Measurements from ENCODE around the gene VAMP8.
"Not testable (repeated sequence)": the region's sequence is repeated elsewhere in the genome, so short reads cannot be mapped to it uniquely, and the experiment has no call there.

Gene VAMP8

DNA sequence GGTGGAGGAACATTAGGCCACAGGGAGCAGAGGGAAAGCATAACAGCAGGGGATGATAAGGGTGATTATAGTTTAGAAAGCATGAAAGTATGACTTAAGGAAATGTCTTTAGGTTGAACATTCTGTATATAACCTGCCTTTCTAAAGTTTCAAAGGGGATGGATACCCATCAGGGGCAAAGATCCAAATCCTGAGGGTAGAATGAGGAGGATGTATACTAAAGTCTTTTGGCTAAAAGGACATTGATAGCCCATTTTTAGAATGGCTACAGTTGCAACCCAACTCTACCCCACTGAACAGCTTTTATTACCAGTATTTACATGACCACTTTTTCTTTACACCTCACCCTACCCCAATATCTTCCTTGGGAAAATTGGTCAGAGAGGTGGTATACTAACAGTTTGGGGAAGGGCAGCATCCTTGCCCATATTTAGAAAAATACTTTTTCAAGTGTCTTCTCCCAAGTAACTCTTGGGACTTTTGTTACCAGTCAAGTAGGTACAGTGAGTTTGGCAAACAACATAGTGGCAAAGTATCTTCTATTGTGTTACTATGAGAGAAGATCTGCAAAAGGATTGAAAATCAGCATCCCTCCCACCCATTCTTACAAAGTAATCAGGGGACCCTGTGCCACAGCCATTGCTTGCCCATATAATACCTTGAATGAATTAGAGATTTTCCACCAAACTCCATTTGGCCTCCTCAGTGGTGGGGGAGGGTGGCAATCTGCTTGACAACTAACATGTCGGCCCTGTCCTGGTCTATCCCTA lies 30.1 kb upstream of the VAMP8 start:
- no peak for DNase-seq (ENCODE audit: low spot score)

DNA sequence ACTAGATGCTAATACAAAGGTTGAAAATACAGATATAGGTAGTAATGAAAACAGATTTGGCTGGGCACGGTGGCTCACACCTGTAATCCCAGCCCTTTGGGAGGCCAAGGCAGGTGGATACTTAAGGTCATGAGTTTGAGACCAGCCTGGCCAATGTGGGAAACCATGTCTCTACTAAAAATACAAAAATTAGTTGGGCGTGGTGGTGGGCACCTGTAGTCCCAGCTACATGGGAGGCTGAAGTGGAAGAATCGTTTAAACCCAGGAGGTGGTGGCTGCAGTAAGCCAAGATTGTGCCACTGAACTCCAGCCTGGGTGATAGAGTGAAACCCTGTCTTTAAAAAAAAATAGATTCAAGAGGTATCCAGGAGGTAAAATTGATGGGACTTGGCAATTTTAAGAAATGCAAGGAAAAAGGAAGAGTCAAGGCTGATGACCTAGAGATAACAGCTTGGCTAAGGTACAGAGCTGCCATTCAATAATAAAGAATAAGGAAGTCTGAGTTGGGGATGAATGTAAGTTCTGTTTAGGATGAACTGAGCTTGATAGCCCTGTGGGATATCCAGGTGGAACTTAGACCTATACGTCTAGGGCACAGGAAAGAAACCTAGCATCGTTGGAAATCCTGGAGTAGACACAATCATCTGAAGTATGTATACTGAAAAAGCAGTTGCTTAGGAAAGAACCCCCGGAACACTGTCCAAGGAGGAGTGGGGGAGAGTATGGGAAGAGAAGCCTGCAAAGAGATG lies 29.4 kb upstream of the VAMP8 start:
- DNase-seq (ENCODE audit: low spot score), result no peak

DNA sequence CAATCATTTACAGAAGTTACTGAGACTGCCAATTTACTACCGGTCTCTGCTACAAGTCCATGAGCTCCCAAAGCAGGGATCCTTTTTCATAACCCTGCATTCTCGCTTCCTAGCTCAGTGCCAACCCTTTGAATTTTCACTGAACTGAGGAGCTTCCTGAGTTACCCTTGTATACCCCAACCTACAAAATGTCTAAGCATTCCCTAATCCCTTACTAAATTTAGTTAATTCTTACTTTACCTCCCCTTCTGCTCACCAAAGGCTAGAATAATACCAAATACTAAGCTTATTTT lies 28.8 kb upstream of the VAMP8 start:
- no peak for DNase-seq (ENCODE audit: low spot score)

DNA sequence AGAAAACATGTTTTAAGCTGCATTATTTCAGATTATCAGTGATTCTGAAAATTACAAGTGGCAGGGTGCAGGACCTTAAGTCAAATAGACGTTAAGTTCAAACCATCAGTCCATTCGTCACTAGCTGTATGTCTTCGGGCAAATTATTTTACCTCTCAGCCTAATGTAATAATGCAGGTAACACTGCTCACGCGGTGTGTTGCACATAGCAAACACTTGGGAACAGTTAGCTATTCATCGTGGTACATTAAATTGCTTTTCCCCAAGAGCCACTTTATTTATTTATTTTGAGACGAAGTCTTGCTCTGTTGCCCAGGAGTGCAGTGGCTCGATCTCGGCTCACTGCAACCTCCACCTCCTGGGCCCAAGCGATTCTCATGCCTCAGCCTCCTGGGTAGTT lies 28.3 kb upstream of the VAMP8 start:
- no peak for DNase-seq (ENCODE audit: low spot score)

DNA sequence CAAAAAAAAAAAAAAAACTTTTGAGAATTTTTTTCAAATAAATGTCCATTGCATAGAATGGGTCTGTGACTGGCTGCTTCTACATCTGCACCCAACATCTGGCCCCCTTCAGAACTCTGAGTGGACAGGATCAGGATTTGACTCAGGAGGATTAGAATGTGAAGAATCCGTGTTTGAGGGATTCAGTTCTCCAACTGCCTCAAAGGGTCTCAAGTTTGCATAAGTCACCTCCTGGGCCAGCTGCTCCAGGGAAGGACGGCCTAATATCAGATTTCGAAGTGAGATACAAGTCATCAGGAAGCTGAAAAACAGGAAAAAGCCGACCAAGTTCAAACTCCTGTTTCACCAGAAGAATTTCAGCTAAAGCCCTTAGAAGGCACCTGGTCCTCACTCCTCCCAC lies 27.6 kb upstream of the VAMP8 start:
- DNase-seq (ENCODE audit: low spot score), result no peak

DNA sequence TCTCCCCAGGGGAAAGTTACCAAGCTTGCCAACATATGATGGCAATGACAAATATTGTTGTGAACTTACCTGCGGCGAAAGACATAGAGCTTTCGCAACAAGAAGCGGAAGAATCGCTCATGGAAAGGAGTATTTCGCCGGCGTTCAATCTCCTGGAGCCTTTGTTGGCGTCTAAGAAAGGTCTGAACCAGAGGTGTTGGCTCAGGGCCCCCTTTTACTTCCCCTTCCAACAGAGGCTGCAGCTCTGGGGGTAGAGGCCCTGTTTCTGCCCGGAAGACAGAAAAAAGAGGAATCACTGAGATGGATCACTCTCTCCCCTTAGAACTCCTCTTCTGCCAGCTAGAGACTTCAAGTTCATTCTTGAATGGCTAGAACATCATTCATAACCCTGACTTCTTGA lies 26.9 kb upstream of the VAMP8 start:
- DNase-seq (ENCODE audit: low spot score), result no peak

DNA sequence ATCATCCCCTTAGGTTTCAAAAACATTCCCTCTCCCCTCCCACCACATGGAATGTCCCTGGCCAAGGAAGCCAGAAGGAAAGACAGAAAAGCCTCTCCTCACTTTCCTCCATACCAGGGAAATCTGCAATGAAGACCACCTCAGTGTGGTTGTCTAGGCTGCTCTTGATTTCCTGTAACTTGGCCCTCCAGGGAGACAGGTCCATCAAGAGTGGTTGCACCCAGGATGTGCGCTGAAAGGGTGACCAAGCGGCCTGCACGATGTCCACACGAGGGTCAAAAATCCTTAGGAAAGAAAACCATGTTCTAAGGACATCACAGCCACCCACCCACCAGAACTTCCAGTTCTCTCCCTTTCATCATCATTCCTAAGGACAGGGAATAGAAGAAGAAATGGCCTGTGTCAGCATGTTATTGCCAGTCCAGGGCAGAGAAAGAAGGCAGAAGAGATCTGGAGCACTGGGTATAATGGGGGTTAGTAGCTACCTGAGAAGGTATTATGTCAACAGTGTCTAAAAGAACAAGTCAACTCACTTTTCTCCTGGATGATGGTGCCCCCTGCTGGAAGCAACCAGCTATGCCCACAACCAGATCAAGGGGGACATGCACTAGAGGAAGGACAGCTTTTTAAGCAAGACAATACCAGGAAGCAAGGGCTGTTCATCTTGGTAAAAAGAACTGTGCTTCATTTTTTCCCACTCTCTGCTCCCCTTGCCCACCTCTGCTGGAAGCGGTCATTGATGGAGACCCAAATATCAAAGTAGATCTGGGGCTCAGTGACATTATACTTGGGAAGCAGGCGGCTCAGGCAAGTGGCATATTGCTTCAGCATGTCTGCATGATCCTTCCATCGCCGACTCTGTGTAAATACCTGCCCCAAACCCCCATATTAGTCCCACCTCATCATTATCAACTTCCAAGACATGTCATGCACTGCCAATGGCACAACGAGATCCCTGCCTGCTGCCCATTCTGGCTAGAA lies 25.4 kb upstream of the VAMP8 start:
- DNase-seq (ENCODE audit: low spot score), result peak; percentile 77

DNA sequence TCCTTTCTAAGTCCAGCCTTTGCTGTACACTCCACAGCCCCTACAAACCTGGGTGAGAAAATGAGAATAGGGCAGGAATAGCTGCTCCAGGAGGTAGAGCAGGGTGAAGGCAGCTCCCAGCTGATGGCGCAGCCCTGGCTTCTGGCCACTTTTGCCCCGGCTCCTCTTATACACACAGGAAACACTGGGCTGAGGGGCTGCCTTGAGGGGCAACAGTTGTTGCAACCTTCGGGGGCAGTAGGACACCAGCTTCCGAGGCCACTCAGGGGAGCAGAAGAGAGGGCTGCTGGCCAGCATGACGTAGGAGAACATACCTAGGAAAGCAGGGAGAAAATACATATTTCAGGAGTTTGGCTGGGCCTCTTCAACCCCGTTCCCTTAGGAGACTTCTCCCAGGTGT lies 24.2 kb upstream of the VAMP8 start:
- DNase-seq (ENCODE audit: low spot score), result no peak

DNA sequence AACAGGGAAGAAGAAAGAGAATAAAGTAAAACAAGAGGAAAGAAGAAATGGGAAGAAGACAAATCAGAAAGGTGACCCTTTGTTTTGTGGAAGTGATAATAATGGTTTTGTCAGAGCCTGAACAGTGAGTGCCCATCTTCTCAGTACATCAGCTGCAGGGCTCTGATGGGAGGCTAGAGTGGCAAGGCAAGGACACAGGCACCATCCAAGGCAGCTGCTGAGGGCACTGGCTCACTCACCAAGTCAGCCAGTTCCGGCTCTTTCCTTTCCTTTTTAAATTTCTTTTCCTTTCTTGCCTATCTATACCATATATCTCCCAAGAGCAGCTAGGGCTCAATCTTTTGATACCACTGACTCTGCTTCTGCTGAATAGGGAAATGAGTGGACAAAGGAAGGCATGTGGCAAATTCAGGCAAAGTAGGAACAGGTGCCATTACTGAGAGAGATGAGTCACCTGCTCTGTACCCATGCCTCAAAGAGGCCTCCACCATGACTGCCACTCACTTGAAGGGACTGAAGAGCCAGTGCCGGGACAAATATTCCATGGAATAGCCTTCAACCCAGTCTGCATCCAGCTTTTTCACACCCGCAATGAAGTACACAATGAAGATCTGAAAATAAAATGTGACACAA lies 22.3 kb upstream of the VAMP8 start:
- no peak for DNase-seq (ENCODE audit: low spot score)

DNA sequence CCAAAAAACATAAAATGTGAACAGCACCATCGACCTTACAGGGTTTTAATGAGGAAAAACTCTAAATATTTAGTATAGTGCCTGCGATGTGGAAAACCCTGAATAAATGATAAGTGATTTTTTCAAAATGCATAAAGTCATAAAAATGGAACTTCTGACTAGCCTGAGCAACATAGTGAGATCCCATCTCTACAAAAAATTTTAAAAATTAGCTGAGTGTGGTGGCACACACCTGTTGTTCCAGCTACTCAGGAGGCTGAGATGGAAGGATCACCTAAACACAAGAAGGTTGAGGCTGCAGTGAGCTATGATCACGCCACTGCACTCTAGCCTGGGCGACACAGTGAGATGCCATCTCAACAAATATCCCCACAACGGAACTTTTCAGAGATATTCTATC lies 20.3 kb upstream of the VAMP8 start:
- DNase-seq (ENCODE audit: low spot score), result no peak

DNA sequence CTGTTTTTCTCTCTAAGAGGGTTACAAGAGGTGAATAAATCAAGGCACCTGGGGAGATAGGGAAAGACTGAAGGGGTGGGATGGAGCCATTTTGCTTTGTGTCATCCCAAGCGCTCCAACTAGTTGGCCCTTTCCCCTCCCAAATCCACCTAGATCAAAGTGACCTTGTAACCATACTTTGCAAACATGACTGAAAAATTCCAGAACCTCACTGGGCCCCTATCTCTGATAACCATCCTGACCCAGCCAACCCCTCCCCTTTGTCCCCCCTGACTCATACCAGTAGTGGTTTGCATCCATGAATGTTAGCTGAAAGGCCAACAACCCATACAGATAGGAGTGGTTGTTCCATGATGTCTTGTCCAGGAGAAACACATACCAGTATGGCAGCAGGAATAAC lies 19.2 kb upstream of the VAMP8 start:
- no peak for DNase-seq (ENCODE audit: low spot score)

DNA sequence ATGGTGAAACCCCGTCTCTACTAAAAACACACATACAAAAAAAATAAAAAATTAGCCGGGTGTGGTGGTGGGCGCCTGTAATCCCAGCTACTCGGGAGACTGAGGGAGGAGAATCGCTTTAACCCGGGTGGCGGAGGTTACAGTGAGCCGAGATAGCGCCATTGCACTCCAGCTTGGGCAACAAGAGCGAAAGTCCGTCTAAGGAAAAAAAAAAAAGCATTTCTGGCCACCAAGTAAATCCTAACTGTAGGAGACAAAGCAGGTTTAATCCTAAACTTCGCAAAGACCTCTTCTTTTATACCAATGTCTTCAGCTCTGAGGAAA lies 17.0 kb upstream of the VAMP8 start:
- DNase-seq (ENCODE audit: low spot score), result not testable (repeated sequence)

DNA sequence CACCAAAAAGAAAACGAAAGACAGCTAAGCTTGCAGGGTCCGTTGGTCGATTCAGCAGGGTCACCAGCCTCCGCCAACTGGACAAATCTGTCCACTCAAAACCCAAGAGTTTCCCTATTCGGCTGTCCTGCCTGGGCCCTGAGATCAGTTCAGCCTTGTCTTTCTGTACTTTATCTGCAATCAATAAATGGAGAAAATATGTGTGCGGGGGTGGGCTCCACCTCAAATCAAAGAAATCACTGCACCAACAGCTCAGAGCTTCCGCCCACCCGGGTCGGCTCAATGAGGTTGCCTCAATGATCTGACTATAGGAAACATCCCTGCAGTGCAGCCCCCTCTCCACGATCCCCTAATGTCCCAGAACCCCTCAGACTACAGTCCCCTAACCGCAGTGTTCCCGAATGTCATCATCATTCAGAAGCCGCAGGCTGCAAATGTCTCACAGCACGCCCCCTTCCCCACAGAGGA lies 16.5 kb upstream of the VAMP8 start:
- DNase-seq (ENCODE audit: low spot score), result no peak

DNA sequence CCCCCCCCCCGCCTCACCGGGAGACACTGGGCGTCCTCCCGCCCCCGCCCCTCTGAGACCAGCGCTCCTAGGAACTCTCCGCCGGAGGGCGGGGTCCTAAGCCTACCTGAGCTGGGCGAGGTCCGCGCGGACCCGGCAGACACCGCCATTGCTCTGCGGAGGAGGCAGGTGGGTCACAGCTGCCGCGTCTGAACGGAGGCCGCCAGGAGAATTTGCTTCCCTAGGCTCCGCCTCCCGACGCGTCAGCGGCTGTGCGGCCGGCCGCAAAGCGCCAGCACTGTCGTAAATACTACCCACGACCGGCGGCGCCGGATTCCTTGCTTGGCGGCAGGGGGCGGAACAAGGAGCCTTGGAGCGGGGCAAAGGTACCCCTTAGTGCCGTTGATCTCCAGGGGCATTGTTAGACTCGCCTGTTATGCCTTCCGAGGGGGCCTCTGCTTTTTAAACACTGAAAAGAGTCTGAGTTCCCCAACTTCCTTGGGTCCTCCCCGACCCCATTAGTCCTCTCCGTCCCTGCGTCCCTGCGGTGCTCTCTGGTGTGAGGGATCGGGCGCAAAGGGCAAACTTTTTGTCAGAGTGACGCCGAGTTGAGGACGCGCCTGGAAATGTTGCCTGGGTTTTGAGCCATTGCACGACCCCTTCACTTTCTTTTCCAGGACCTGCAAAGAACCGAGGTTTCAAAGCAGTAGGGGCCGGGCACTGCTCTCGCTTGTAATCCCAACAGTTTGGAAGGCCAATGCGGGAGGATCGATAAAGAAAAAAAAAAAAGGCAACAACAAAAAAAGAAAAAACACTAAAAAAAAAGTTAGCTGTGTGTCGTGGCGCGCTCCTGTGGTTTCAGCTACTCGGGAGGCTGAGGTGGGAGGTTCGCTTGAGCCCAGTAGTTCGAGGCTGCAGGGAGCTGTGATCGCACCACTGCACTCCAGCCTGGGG lies 15.8 kb upstream of the VAMP8 start, which contains the start of gene GGCX:
TSS of gene GGCX (minus strand) at position 214 of the 933 bp plus-strand sequence. CDS start at position 149, 65 bp downstream.
- peak; percentile 97 for DNase-seq (ENCODE audit: low spot score)

DNA sequence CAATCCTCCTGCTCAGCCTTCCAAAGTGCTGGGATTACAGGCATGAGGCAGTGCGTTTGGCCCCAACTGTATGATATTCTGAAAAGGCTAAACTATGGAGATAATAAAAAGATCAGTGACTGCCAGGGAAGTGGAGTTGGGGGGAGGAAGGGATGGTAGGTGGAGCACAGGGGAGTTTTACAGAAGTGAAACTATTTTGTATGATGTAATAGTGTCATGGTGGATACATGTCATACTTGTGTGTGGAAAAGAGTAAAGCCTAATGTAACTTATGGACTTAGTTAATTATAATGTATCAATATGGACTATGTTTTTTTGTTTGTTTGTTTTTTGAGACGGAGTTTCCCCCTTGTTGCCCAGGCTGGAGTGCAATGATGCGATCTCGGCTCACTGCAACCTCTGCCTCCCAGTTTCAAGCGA lies 13.2 kb upstream of the VAMP8 start:
- no peak for DNase-seq (ENCODE audit: low spot score)

DNA sequence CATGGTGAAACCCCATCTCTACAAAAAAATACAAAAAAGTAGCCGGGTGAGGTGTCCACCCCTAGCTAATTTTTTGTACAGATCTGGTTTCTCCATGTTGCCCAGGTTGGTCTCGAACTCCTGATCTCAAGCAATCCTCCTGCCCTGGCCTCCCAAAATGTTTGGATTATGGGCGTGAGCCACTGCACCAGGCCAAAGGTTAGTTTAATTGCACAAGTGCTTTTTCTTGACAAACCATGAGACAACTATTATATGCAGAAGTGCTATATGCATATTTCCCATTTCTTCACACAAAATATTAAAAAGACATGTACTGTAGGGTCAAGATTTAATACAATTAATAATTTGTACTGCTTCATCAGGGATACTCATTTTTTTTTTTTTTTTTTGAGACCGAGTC lies 11.1 kb upstream of the VAMP8 start:
- no peak for DNase-seq (ENCODE audit: low spot score)

DNA sequence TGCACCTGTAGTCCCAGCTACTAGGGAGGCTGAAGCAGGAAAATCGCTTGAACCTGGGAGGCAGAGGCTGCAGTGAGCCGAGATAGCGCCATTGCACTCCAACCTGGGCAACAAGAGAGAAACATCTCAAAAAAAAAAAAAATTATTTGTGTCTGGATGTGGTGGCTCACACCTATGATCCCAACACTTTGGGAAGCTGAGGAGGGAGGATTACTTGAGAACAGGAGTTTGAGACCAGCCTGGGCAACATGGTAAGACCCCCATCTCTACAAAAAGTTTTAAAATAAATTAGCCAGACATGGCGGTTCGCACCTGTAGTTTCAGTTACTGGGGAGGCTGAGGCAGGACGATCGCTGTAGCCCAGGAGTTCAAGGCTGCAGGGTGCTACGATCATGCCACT lies 1.6 kb upstream of the VAMP8 start:
- no peak for DNase-seq (ENCODE audit: low spot score)

DNA sequence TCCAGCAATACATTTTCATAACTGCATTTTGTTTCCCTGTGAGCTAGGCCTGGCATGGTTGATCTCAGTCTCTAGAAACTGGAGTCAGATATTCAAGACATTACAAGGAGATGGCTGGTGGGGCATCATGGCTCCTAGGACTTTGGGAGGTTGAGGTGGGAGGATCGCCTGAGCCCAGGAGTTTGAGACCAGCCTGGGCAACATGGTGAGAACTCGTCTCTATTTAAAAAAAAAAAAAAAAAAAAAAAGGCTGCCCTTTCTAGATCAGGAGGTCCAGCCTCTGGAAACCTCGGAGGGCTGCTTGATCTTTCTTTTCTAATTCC lies 362 bp upstream of the VAMP8 start:
- DNase-seq (ENCODE audit: low spot score), result no peak

DNA sequence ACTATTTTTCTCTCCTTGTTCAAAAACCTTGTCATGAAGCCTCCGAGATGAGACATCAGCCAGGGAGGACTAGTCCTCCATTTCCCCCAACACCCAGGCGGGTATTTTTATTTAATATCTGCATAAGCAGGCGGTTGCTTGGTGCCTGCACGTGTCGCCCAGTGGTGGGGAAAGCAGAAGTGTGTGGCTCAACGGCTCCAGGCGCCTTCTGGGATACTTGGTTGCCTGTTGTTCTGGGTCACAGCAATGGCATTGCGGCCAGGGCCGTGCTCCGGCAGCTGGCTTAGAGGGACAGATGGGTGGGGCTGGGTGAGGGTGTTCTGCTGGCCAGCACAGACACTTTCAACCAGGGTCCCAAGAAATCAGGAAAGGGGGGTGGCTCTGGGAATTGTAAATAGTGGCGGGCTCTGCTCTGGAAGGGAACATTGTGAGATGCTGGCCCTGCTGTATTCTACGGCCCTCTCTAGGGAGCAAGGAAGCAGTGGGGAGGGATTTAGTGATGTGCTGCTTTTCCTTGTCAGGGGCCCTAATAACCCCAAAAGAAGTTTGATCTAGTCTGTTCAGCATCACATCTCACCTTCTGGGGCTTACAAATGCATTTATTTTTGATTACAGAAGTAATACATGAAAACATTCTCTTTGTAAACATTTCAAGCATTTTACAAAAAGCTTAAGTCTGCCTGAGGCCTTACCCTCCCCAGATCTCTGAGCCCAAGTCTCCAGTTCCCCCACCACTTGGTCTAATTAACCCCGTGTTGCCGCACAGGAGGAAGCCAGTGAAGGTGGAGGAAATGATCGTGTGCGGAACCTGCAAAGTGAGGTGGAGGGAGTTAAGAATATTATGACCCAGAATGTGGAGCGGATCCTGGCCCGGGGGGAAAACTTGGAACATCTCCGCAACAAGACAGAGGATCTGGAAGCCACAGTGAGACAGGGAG lies 1.1 kb downstream of the VAMP8 start:
- no peak for DNase-seq (ENCODE audit: low spot score)

Measured in LoVo (cell line).